Liver (tissue), 3 donors: ENCODE results near the gene RPTOR.

ENCODE experiments used
- CTCF ChIP-seq: fragments of 150-350 bp; IDR thresholded peaks from 2 replicates; pipeline ENCODE4 v1.5.1; 2017; ENCODE audit warnings: improper control_type of control experiment, low read depth, low read length; ENCODE audit not compliant: missing input control
- EGR1 ChIP-seq, 2 donors: IDR thresholded peaks; 2 replicates each; pipeline ENCODE4 v1.6.1; 2016 to 2018; ENCODE audit warnings: antibody characterized with exemption in 2 of 2, low read depth in 2 of 2
- GABPA ChIP-seq, 2 donors: IDR thresholded peaks in 1 of 2; conservative IDR thresholded peaks in 1 of 2; 2 replicates each; pipeline ENCODE4 v1.6.1; 2016; ENCODE audit warnings: antibody characterized with exemption in 2 of 2, mild to moderate bottlenecking in 1 of 2, moderate library complexity in 1 of 2
- JUND ChIP-seq, 2 donors: IDR thresholded peaks; 2 replicates each; pipeline ENCODE4 v1.6.1; 2016; ENCODE audit warnings: antibody characterized with exemption in 2 of 2
- NR2F2 ChIP-seq: IDR thresholded peaks from 2 replicates; pipeline ENCODE4 v1.6.1; 2016; ENCODE audit warnings: antibody characterized with exemption
- RAD21 ChIP-seq, 2 donors: IDR thresholded peaks; 2 replicates each; pipeline ENCODE4 v1.6.1; 2016; ENCODE audit warnings: antibody characterized with exemption in 2 of 2, mild to moderate bottlenecking in 2 of 2
- REST ChIP-seq: IDR thresholded peaks from 2 replicates; pipeline ENCODE4 v1.6.1; 2016; ENCODE audit warnings: antibody characterized with exemption, mild to moderate bottlenecking
- RXRA ChIP-seq, 2 donors: IDR thresholded peaks; 2 replicates each; pipeline ENCODE4 v1.6.1; 2017 to 2018; ENCODE audit warnings: antibody characterized with exemption in 2 of 2, mild to moderate bottlenecking in 1 of 2
- SP1 ChIP-seq: IDR thresholded peaks from 2 replicates; pipeline ENCODE4 v1.6.1; 2018; ENCODE audit warnings: antibody characterized with exemption, mild to moderate bottlenecking
- YY1 ChIP-seq: IDR thresholded peaks from 2 replicates; pipeline ENCODE4 v1.6.1; 2016; ENCODE audit warnings: antibody characterized with exemption, mild to moderate bottlenecking
- ZBTB33 ChIP-seq: IDR thresholded peaks from 2 replicates; pipeline ENCODE4 v1.6.1; 2016; ENCODE audit warnings: antibody characterized with exemption
- donor health status: healthy.
- donor health status: healthy.

- TF ChIP-seq ZBTB33 (no peak), SP1 (no peak), CTCF (no peak), JUND (IDR thresholded peaks at IDR 0.05) (no peak), RAD21 (IDR thresholded peaks at IDR 0.05) (no peak), EGR1 (IDR thresholded peaks at IDR 0.05; ENCODE audit: low read depth in 2 of 2) (no peak), YY1 (no peak), RXRA (IDR thresholded peaks at IDR 0.05) (no peak), NR2F2 (no peak), GABPA (IDR thresholded peaks at IDR 0.05 in 1 of 2, conservative IDR thresholded peaks at IDR 0.05 in 1 of 2) (no peak), REST (no peak)
Measured at GRCh38 chr17:80952291-80952690, 407.7 kb downstream of the RPTOR start.
